Epidermal melanocyte (primary cell): ENCODE results near the gene AGFG2.

ENCODE experiments used
- DNase-seq: peaks from one replicate; pipeline ENCODE4 v3.0.0; 2011; ENCODE audit warnings: low spot score; ENCODE audit not compliant: insufficient read length

Gene AGFG2

DNA sequence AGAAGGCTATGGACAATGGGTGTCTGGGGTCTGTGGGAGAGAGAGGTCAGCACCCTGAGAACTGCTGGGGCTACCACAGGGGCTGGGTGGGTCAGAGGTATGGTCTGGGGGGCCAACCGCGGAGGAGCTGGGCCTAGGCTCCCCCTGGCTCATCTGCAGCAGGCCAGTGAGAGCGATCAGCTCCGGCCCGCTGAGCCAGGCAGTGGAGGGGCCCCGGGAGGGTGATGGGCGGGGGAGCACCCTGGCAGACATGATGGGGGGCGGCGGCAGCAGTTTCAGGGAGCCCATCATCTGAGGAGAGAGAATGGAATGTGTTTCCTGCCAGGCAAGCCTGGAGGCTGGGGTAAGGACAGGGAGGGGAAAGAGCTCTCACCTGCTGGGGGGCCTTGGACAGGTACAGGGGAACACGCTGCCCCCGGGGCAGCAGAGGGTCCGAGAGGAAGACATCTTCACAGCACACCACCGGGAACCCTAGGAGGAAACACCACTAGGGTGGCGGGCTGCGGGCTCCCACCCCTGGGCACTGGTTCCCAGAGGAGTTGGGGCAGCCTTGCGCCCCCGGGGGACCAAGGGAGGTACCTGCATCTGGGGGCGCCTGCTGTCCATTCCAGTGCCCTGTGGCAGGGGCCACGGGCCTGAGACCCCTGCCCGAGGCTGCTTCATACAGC lies 33.4 kb downstream of the AGFG2 start:
- DNase-seq, result no peak

DNA sequence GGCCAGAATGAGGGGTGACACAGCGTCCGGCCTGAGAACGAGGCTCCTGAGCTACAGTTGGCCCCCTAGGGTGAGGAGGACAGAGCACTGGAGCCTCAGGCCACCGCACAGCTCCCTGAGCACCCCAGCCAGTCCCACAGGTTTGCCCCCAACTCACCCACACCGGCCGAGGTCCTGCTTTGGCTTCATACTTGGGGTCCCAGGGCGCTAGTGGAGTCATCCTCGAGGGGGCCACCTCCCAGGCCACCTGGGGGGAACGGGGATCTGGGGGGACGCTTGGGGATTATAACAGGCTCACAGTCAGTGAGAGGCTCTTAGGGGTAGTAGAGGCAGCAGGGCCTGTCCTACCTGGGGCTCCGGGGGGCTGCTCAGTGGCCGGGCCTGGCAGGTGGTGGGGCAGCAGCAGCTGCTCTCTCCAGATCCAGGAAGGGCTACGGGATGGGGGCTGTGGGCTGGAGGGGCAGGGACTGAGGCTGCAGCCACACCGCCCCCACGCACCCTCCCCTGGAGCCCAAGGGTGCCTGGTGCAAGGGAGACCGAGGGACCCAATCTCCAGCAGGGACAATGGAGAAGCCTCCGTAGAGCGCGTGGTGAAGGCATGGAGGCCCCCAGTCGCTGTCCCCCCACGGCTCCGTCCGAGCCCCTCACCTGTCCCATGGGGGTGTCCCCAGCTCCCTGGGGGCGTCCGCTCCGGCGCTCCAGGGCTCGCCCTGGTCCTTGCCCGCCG lies 34.1 kb downstream of the AGFG2 start:
- DNase-seq, result no peak

- no peak for DNase-seq
Observed at GRCh38 chr7:100573691-100574361, 34.8 kb downstream of the AGFG2 start, which contains the start of gene SAP25. TSS of gene SAP25 (minus strand) at chr7:100573900. CDS start at chr7:100573742, 158 bp downstream.

- DNase-seq, result no peak
Observed at GRCh38 chr7:100574362-100575205, 35.6 kb downstream of the AGFG2 start.

- DNase-seq, result no peak
Observed at GRCh38 chr7:100575206-100575631, 36.2 kb downstream of the AGFG2 start.

DNA sequence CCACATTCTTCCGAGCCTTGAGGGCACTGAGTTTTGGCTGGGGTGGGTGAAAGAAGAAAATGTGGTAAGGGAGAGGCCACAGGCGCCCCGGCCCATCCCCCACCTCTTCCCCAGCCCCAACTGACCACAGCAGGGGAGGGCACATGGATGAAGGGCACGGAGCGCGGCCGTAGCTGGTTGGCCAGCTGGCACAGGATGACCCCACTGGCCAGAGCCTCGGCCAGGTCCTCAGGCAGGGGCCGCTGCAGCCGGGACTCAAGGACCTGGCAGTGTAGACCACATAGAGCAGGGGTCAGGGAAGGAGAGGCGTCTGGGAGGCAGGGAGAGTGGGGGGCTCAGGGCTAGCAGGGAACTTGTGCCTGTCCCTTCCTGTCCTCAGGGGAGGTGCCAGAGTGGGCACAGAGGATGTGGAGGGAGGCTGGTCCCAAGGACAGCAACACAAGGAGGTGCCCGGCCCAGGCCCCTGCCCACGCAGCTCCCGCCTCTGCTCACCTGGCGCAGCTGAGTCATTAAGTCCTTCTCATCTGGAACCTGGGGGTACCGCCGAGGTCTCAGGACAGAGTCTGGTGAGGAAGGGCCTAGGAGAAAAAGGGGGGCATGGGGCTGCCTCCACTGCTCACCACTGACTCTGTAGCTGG lies 36.9 kb downstream of the AGFG2 start:
- no peak for DNase-seq

GRCh38 chr7:100576384-100576993 lies 37.5 kb downstream of the AGFG2 start:
- DNase-seq, result no peak

DNA sequence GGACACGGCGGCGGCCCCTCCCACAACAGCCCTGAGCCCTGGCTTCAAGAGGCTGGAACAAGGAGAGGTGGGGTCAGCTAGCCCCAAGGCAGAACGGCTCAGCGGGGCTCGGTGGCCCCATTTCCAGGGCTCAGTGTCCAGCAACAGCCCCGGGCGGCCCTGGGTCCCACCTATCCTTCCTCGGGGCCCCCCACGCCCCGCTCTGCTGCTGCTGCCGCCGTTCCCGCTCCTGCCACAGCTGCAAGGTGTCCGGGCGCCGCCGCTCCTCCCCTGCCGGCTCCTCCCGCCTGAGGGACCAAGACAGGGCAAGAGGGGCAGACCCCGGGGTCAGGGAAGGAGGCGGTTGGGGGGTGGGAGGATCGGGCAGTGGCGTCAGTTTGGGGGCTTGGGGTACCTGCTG lies 38.1 kb downstream of the AGFG2 start:
- DNase-seq, result no peak

DNA sequence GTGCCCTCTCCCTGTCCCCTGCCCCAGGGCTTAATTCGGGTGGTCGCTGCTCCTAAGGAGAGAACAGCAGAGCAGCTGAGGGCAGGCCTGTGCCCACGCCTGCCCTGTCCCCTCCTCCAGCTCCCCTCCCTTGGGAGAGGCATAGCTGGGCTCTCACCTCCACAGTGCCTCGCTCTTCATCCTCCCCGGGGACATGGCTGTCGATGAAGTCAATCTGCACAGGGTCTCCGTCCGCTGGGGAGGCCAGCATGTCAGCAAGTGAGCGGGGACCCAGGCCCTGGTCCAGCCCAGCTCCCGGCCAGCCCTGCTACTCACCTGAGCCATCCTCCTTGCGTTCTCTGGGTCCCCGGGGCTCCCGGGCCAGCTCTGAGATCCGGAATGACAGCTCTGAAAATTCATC lies 38.5 kb downstream of the AGFG2 start:
- no peak for DNase-seq

- DNase-seq, result no peak
Observed at GRCh38 chr7:100578246-100579183, 39.5 kb downstream of the AGFG2 start.

GRCh38 chr7:100580466-100581283 lies 41.7 kb downstream of the AGFG2 start:
- DNase-seq, result no peak

GRCh38 chr7:100582041-100582579 lies 43.1 kb downstream of the AGFG2 start:
- no peak for DNase-seq

- no peak for DNase-seq
Observed at GRCh38 chr7:100582650-100583049, 43.6 kb downstream of the AGFG2 start.

- DNase-seq, result peak; percentile 34
Observed at GRCh38 chr7:100583132-100584053, 44.4 kb downstream of the AGFG2 start.

DNA sequence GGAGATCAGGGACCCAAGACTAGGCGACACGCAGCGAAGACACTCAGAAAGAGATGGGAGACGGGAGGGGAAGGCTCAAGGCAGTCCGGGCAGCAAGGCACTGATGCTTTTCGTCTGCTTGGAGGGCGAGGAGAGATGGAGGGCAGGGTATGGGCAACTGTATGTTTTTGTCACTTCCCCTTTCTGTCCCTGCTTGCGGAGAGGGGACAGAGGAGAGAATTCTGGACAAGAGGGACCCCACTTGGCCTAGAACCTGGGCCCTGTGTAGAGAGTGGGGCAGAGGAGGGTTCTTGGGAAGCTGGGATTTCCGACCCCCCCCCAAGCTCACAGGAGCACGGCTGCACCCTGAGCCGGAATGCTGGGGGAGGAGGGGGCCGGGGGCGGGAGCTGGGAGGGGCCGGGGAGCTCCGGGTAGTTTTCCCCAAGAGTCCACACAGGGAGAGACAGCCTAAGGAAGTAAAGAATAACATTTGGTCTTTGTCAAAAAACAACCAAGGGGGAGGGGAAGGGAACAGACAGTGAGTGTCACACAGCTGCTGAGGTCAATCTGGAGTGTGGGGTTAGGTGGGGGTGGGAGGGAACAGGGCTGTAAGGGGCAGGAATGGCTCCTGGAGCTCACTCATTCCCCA lies 45.2 kb downstream of the AGFG2 start:
- DNase-seq, result no peak

DNA sequence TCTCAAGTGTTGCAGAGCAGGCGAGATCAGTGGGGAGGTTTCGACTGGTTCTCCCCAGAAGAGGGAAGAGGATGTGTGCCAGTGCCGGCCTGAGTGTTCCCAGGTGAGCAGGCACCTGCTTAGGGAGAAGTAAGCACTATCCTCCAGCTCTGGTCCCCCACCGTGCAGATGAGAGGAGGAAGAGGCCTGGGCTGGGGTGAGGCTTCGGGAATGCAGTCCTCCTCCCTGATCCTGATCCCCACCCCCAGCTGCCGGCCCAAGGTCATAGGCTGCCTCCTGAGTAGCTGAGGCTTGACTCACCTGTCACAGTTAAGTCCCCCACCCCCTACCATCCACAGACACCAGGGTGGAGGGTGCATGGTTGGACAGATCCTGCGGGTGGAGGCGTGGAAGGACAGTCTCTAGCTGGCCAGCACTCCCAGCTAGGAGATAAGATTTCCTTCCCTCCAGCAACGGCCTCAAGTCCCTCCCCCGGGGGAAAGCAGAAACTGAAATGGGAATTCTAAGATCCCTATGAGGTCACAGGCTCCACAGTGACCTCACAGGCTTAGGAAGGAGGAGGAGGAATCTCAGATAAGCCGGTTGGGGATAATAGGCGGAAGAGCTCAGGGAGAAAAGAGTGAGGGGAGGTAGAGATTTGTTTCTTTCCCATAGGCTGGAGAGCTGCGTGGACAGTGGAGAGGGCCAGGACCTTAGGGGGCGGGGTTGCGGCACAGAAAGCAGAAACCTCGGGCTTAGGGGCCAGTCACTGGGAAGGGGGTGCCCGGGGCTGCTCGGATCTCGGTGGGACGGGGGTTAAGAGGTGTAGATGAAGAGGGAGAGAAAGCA lies 45.9 kb downstream of the AGFG2 start:
- DNase-seq, result peak; percentile 42
